Measurements from ENCODE around the gene HMX1. TPM values are rescaled to one million over a fixed set of nuclear protein-coding genes. Genes with fewer than 3 reads are reported as not detected.

The HMX1 gene
- polyA plus RNA-seq, 3 donors = not detected

GRCh38 chr4:8817096-8817812 lies 54.4 kb downstream of the HMX1 start:
- DNase-seq (ENCODE audit: extremely low read depth in 1 of 11, low read depth in 9 of 11, low spot score in 4 of 11) = no peak
